HL-60/S4 treated with retinoic acid at 250 ng/mL for 4 days and 3 days (cell line): ENCODE data around the gene CCSER1.
"Not testable (repeated sequence)": the region's sequence is repeated elsewhere in the genome, so short reads cannot be mapped to it uniquely, and the experiment has no call there.

ENCODE experiments used
- in situ Hi-C: fragments of 300-500 bp; cut with MboI; formaldehyde crosslinking; loops from 2 replicates; pipeline ENCODE4 v1.7.0; 2022; ENCODE audit warnings: low sequenced_read_pairs

Gene CCSER1

GRCh38 chr4:91319556-91320268 is 1192.5 kb downstream of the CCSER1 start:
- in situ Hi-C loops: no loop called here

GRCh38 chr4:91322961-91323360 is 1195.8 kb downstream of the CCSER1 start:
- in situ Hi-C loops: no loop called here

GRCh38 chr4:91325495-91325894 is 1198.3 kb downstream of the CCSER1 start:
- in situ Hi-C loops: no loop called here

DNA sequence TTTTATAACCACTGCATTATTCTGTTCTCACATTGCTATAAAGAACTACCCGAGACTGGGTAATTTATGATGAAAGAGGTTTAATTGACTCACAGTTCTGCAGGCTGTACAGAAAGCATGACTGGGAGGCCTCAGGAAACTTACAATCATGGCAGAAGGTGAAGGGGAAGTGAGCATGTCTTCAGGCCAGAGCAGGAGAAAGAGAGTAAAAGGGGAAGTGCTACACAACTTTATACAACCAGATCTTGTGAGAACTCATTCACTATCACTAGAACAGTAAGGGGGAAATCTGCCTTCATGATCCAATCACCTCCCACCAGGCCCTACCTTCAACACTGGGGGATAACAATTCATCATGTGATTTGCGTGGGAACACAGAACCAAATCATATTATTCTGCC is 1199.0 kb downstream of the CCSER1 start:
- in situ Hi-C loops: not testable (repeated sequence)

GRCh38 chr4:91330555-91331137 is 1203.5 kb downstream of the CCSER1 start:
- in situ Hi-C loops: no loop called here

GRCh38 chr4:91340822-91341221 is 1213.6 kb downstream of the CCSER1 start:
- in situ Hi-C loops: no loop called here

DNA sequence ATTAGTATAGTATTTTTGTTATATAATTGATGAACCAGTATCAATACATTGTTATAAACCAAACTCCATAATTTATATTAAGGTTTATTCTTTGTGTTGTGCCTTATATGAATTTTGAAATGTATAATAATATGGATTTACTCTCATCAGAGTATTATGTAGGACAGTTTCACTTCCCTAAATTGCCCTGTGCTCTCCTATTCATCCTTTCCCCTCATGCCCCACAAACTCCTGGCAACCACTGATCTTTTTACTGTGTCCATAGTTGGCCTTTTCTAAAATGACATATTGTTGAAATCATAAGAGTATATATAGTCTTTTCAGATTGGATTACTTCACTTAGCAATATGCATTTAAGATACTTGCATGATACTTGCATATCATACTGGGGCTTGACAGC is 1218.4 kb downstream of the CCSER1 start:
- in situ Hi-C loops: no loop called here

DNA sequence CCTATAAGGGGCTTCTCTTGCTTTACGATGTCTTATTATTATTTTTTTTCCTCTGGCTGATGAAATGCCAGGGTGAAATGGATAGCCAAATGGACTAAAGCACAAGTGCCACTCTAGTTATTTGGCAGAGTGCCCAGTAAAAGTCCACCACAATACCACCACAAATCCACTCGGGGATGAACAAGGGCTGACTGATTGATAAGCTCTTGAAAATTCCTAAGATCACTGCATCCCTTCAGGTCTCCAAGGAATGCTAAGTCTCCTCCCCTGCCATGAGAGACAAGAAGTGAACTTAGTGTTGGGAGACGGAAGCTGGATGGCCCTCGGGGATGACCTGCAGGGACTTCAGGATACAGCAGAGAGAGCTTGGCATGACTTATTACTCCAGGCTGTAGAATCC is 1229.3 kb downstream of the CCSER1 start:
- in situ Hi-C loops: not testable (repeated sequence)

DNA sequence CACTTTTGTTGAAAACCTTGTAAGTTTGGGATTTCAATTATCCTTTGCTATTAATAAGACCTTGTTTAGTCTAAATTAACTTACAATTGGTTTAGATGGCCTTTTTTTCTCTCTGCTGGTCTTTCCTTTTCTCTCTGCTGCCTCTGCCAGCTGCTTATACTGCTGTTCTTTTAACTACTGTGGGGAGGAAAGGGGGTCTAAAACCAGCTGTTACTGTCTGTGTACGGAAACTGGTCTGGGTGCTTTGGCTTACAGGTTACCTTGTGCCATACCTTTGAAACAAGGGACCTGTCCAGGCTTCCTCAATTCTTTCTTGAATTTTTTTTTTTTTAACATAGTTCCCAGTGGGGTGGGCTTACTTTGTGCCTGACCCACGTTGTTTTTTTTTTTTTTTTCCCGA is 1230.8 kb downstream of the CCSER1 start:
- in situ Hi-C loops: not testable (repeated sequence)

DNA sequence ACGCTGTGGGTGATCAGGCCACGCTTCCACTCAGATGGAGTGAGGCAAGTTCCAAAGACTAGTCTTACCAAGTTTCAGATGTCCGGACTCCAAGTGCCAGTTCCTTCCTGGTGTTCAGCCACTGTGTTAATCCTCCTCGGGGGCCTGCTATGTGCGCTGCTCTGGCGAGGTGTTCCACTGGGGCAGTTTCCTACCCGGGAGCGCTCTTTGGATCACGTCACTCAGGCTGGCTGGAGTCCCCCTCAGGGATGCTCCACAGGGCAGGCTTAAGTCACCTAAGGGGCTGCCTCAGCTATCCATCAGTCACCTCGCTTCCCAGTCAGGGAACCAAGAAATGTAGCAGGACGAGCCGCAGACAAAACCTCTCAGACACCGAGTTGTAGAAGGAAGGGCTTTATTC is 1231.4 kb downstream of the CCSER1 start:
- in situ Hi-C loops: not testable (repeated sequence)

DNA sequence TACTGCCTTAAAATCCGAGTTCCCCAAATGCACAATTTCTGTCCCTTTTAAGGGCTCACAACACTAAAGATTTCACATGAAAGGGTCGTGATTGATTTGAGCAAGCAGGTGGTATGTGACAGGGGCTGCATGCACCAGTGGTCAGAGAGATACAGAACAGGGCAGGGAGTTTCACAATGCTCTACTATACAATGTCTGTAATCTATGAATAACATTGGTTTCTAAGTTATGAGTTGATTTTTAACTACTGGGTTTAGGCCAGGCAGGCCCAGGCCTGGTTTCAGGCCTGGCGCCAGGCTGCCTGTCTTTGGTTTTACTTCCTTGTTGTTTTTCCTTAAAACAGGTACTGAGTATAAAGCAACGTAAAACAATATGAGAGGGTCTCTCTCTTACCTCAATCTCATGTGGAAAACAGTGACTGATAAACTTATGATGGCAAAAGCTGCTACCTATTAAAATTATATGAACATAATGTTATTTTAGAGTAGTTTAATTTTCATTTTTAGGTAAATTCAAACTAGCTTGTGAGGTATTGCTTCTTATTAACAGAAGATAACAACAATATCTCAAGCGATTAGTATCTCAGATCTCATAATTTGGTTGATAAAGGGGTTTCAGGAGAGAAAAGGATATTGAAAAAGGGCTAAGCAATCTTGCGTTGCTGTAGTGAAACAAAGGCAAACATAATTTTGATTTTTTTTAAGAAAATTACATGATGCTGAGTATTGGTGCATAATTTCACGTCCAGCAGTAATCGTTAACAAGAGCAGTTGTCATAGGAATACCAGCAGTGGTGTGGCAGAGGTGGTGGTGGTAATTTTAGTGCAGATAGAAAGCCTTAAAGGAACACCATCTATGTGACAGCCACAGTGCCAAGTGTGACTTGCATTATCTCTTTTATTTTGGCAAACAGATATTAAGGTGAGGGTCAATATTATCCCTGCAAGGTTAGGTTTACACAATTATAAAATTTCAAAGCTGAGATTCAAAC is 1232.1 kb downstream of the CCSER1 start:
- in situ Hi-C loops: no loop called here

GRCh38 chr4:91362125-91362524 is 1234.9 kb downstream of the CCSER1 start:
- in situ Hi-C loops: no loop called here

DNA sequence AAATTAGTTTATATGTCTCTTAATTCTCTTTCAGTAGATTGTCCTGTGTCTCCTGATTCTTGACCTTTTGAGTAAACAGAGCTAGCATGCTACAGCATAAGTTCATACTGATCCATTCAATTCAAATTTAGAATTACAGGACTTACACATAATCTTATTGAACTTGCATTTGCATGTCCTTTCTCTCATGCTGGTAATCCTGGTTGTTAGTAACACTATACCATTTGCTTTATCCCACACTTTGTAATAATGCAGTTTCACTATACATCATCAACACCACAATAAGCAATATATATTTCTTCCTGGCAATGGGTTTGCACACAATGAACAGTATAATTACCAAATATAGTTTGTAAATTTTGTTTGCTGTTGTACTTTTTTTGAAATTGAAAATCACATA is 1239.4 kb downstream of the CCSER1 start:
- in situ Hi-C loops: no loop called here

DNA sequence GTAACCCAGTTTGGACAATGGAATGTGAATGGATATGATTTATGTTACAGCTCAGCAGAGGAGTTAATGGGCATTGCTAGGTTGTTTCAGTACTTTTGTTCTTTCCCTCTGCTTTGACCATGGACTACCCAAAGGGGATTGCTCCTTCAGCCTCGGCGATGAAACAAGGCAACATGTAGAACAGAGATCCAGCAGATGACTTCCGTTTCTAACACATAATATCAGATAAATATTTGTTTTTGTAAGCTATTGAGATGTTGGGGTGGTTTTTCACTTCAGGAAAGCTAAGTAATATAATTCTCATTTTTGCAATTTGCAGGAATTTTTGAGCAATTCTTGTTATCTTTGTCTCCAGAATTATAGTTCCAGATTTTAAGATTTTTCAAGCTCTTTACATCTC is 1241.9 kb downstream of the CCSER1 start:
- in situ Hi-C loops: no loop called here

- in situ Hi-C loops: no loop called here
Measured at GRCh38 chr4:91373546-91373945, 1246.4 kb downstream of the CCSER1 start.

DNA sequence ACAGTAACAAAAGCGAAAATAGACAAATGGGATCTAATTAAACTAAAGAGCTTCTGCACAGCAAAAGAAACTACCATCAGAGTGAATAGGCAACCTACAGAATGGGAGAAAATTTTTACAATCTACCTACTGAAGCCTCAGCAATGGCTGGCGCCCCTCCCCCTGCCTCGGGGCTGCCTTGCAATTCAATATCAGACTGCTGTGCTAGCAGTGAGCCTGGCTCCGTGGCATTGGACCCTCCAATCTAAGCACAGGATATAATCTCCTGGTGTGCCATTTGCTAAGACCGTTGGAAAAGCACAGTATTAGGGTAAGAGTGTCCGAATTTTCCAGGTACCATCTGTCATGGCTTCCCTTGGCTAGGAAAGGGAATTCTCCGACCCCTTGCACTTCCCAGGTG is 1278.2 kb downstream of the CCSER1 start:
- in situ Hi-C loops: not testable (repeated sequence)

DNA sequence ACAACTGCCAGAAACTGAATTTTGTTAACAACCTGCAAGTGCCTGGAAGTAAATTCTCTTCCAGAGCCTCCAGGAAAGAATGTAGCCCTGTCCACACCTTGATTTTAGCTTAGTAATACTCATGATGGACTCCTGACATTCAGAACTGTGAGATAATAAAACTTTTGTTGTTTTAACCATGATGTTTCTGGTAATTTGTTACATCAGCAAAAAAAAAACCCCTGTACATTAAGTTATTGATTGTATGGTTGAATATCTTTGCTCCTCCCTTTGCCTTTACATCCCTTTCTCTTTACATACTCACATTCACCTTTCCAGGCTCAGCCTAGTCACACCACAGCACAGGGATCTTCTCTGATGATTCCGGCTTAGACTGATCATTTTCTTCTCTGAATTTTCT is 1294.8 kb downstream of the CCSER1 start:
- in situ Hi-C loops: no loop called here

DNA sequence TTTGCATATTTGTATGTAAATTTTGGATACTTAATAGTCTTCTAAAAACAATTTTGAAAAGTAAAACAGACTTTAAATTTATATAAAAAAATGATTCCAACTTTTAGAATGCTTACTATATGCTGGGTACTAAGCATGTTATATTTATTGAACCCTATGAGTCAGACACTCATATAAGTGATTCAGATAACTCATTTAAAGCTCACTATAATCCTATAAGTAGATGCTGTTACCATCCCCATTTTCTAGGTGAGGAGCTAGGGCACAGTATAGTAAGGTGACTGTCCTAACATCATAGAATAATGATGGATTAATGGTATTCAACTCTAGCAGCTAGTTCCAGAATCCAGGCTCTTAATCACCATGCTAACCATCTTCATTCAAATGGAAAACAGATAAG is 1299.5 kb downstream of the CCSER1 start:
- in situ Hi-C loops: no loop called here

DNA sequence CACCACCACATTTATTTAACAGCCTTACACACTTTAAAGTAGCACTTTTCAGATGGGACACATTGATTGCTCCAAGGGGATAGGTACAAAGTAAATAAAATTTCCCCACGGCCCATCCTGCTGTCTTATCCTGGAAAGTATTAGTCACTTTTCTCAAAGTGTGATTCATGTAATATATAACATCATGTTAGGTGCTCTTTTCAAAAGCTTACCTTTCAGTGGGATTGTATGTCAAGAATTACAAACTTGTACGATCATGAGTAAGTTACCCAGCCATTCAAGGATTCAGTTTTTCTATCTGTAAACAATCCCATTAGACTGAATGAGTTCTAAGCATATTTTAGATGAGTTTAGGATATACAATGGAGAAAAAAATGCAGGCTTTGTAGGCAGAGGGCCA is 1300.0 kb downstream of the CCSER1 start:
- in situ Hi-C loops: no loop called here

- in situ Hi-C loops: no loop called here
Measured at GRCh38 chr4:91434631-91435030, 1307.4 kb downstream of the CCSER1 start.

GRCh38 chr4:91436556-91436955 is 1309.4 kb downstream of the CCSER1 start:
- in situ Hi-C loops: no loop called here

- in situ Hi-C loops: no loop called here
Measured at GRCh38 chr4:91447168-91447567, 1320.0 kb downstream of the CCSER1 start.
